ENCODE results near the gene FAM171A2.

Gene FAM171A2

GRCh38 chr17:44322236-44322895, 41.3 kb downstream of the FAM171A2 start:
- H3K4me3 ChIP-seq (ENCODE audit: low read depth, low read length), result no peak overlapping the region
- DNase-seq (ENCODE audit: low read depth), result no peak
- no peak for TF ChIP-seq CTCF (IDR thresholded peaks at IDR 0.05; ENCODE audit: low read depth, low read length, missing control alignments)
- in situ Hi-C loops (cut with HindIII; ENCODE audit: low sequenced_read_pairs), result no loop called here

GRCh38 chr17:44321246-44322120, 42.2 kb downstream of the FAM171A2 start:
- in situ Hi-C loops (cut with HindIII; ENCODE audit: low sequenced_read_pairs), result no loop called here
- DNase-seq (ENCODE audit: low read depth), result no peak
- TF ChIP-seq CTCF (IDR thresholded peaks at IDR 0.05; ENCODE audit: low read depth, low read length, missing control alignments), result no peak
- H3K4me3 ChIP-seq (ENCODE audit: low read depth, low read length), result no peak overlapping the region

- H3K4me3 ChIP-seq (ENCODE audit: low read depth, low read length), result no peak overlapping the region
- no peak for DNase-seq (ENCODE audit: low read depth)
- in situ Hi-C loops (cut with HindIII; ENCODE audit: low sequenced_read_pairs), result no loop called here
- TF ChIP-seq CTCF (IDR thresholded peaks at IDR 0.05; ENCODE audit: low read depth, low read length, missing control alignments), result no peak
Observed at GRCh38 chr17:44320066-44320465, 43.6 kb downstream of the FAM171A2 start.

GRCh38 chr17:44318077-44318892, 45.4 kb downstream of the FAM171A2 start:
- no peak overlapping the region for H3K4me3 ChIP-seq (ENCODE audit: low read depth, low read length)
- no peak for TF ChIP-seq CTCF (IDR thresholded peaks at IDR 0.05; ENCODE audit: low read depth, low read length, missing control alignments)
- in situ Hi-C loops (cut with HindIII; ENCODE audit: low sequenced_read_pairs), result no loop called here
- no peak for DNase-seq (ENCODE audit: low read depth)

GRCh38 chr17:44317545-44317944, 46.1 kb downstream of the FAM171A2 start:
- DNase-seq (ENCODE audit: low read depth), result no peak
- no peak for TF ChIP-seq CTCF (IDR thresholded peaks at IDR 0.05; ENCODE audit: low read depth, low read length, missing control alignments)
- in situ Hi-C loops (cut with HindIII; ENCODE audit: low sequenced_read_pairs), result no loop called here
- no peak overlapping the region for H3K4me3 ChIP-seq (ENCODE audit: low read depth, low read length)

Data from astrocyte of the cerebellum (primary cell).